ENCODE measurements around the gene CHD2. TPM values are rescaled to one million over a fixed set of nuclear protein-coding genes. Genes with fewer than 3 reads are reported as not detected.
A peak's percentile ranks its signal among the peaks of the same experiment; 100 is the strongest.

CHD2 gene
- total RNA-seq, 8 experiments from 2014 or later: 58.0 to 129 (median 94.2) TPM

DNA sequence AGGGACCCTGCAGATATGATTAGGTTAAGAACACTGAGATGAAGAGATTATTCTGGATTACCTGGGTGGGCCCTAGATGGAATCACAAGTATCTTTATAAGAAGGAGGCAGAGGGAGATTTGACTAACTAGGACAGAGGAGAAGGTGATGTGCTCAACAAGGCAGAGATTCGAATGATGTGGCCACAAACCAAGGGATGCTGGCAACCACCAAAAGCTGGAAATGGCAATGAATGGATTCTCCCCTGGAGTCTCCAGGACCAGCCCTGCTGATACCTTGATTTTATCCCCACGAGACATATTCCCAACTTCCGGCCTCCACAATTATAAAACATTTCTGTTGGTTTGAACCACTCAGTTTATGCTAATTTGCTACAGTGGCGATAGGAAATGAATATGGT lies 146.0 kb downstream of the CHD2 start:
- Histone ChIP-seq H3K27ac (no peak overlapping the region), H3K4me1 (replicated peaks in 1 of 2) (no peaks in the 10 kb centered on the region), H3K4me3 (no peak overlapping the region)
- in situ Hi-C loops (cut with MboI; ENCODE audit: low pct_unique_long_range_greater_than_20kb in 2 of 9, low sequenced_read_pairs in 9 of 9, unreplicated experiment in 9 of 9): loop anchor here in 5 of 9 experiments (10.0 to 25.0 kb wide), 5 partner anchors 791 to 1266 kb away; no protein-coding TSS in a partner anchor
- WGBS, 10 experiments: 50 to 100% (median 92%) methylated on average over 2 to 4 of the region's 4 CpGs; no CpG with 5 or more reads in 1 of the 10 experiments
- no peak for ATAC-seq (replicated peaks in 6 of 8)

- WGBS, 10 experiments: 0 to 100% (median 68%) methylated on average over 1 to 6 of the region's 7 CpGs; no CpG with 5 or more reads in 2 of the 10 experiments
- Histone ChIP-seq H3K27ac (no peak overlapping the region), H3K4me3 (no peak overlapping the region), H3K4me1 (replicated peaks in 1 of 2) (no peaks in the 10 kb centered on the region)
- in situ Hi-C loops (cut with MboI; ENCODE audit: low pct_unique_long_range_greater_than_20kb in 2 of 9, low sequenced_read_pairs in 9 of 9, unreplicated experiment in 9 of 9): loop anchor here in 5 of 9 experiments (10.0 to 25.0 kb wide), 5 partner anchors 791 to 1266 kb away; no protein-coding TSS in a partner anchor
- no peak for ATAC-seq (replicated peaks in 6 of 8)
Observed at GRCh38 chr15:93046721-93047120, 146.6 kb downstream of the CHD2 start.

GRCh38 chr15:93047621-93048425 lies 147.7 kb downstream of the CHD2 start:
- H3K27ac ChIP-seq: no peak overlapping the region

DNA sequence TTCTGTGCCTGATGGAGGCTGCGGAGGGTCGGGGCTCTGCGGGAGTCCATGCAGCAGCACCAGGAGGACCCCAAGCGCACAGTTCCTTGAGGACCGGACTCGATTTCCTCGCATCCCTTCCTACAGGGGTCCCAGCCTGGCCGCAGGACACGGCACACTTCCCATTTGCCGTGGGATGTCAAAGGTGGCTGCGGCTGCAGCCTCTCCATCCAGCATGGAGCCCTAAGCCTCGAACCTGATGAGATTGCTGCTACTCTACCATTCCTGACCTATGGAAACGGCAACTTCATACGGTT lies 148.2 kb downstream of the CHD2 start:
- no peak for ATAC-seq (replicated peaks in 6 of 8)
- 40 to 100% (median 96%) methylated on average over 1 to 4 of the region's 14 CpGs; no CpG with 5 or more reads in 7 of the 10 experiments for WGBS, 10 experiments
- in situ Hi-C loops (cut with MboI; ENCODE audit: low pct_unique_long_range_greater_than_20kb in 2 of 9, low sequenced_read_pairs in 9 of 9, unreplicated experiment in 9 of 9): loop anchor here in 5 of 9 experiments (10.0 to 25.0 kb wide), 5 partner anchors 789 to 1264 kb away; no protein-coding TSS in a partner anchor
- Histone ChIP-seq H3K4me3 (no peak overlapping the region), H3K27ac (no peak overlapping the region), H3K4me1 (replicated peaks in 1 of 2) (no peaks in the 10 kb centered on the region)

More at GRCh38 chr15:93047621-93048425, 147.7 kb downstream of the CHD2 start:
- no peak for ATAC-seq (replicated peaks in 6 of 8)
- WGBS, 10 experiments: 50 to 100% (median 90%) methylated on average over 1 to 4 of the region's 18 CpGs; no CpG with 5 or more reads in 4 of the 10 experiments
- H3K4me1 ChIP-seq (replicated peaks in 1 of 2): no peaks in the 10 kb centered on the region
- no peak overlapping the region for H3K4me3 ChIP-seq
- in situ Hi-C loops (cut with MboI; ENCODE audit: low pct_unique_long_range_greater_than_20kb in 2 of 9, low sequenced_read_pairs in 9 of 9, unreplicated experiment in 9 of 9): loop anchor here in 5 of 9 experiments (10.0 to 25.0 kb wide), 5 partner anchors 789 to 1264 kb away; no protein-coding TSS in a partner anchor

DNA sequence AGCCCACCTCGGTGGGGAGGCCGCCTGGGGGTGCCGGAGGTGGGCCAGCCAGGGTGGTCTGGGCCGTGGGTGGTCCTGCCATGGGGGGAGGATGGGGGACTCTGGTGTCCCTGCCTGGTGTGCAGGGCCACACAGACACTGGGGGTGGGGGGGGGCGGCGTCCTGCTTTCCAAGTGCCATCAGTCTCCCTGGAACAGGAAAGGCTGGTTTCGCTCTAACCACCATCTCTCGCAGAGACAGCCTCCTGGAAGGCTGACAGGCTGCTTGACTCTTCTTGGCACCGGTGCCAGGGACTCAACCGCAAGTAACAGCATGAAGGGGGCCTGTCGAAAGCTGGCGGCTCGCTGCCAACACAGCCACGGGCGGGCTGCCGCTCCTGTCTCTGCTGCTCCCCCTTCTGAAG lies 148.6 kb downstream of the CHD2 start:
- 60 to 100% (median 96%) methylated on average over 1 to 4 of the region's 16 CpGs; no CpG with 5 or more reads in 7 of the 10 experiments for WGBS, 10 experiments
- no peak overlapping the region for H3K4me3 ChIP-seq
- ATAC-seq (replicated peaks in 6 of 8): no peak
- in situ Hi-C loops (cut with MboI; ENCODE audit: low pct_unique_long_range_greater_than_20kb in 2 of 9, low sequenced_read_pairs in 9 of 9, unreplicated experiment in 9 of 9): loop anchor here in 5 of 9 experiments (10.0 to 25.0 kb wide), 5 partner anchors 789 to 1264 kb away; no protein-coding TSS in a partner anchor
- H3K4me1 ChIP-seq (replicated peaks in 1 of 2): no peaks in the 10 kb centered on the region
- H3K27ac ChIP-seq: no peak overlapping the region

DNA sequence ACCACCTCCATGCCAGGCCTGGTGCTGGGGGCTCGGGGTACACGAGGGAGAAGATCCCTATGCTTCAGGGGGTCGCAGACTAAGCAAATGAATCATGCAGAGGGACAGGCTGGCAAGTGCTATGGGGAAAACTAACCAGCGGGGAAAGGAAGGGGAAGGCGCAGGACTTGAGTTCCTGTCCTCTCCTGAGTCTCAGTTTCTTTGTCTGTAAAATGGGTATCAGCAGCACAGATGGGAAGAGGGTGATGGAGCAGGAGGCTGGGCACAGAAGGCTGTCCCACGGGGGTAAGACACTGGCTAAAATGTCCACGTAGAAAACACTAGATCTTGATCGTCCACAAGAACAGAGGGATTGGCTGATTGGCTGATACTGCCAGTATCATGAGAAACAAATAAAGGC lies 149.1 kb downstream of the CHD2 start:
- Histone ChIP-seq H3K27ac (no peak overlapping the region), H3K4me3 (no peak overlapping the region), H3K4me1 (replicated peaks in 1 of 2) (no peaks in the 10 kb centered on the region)
- in situ Hi-C loops (cut with MboI; ENCODE audit: low pct_unique_long_range_greater_than_20kb in 2 of 9, low sequenced_read_pairs in 9 of 9, unreplicated experiment in 9 of 9): loop anchor here in 5 of 9 experiments (10.0 to 25.0 kb wide), 5 partner anchors 788 to 1263 kb away; no protein-coding TSS in a partner anchor
- ATAC-seq (replicated peaks in 6 of 8): no peak
- WGBS, 10 experiments: 40 to 100% (median 87%) methylated on average over 1 to 6 of the region's 8 CpGs; no CpG with 5 or more reads in 4 of the 10 experiments

DNA sequence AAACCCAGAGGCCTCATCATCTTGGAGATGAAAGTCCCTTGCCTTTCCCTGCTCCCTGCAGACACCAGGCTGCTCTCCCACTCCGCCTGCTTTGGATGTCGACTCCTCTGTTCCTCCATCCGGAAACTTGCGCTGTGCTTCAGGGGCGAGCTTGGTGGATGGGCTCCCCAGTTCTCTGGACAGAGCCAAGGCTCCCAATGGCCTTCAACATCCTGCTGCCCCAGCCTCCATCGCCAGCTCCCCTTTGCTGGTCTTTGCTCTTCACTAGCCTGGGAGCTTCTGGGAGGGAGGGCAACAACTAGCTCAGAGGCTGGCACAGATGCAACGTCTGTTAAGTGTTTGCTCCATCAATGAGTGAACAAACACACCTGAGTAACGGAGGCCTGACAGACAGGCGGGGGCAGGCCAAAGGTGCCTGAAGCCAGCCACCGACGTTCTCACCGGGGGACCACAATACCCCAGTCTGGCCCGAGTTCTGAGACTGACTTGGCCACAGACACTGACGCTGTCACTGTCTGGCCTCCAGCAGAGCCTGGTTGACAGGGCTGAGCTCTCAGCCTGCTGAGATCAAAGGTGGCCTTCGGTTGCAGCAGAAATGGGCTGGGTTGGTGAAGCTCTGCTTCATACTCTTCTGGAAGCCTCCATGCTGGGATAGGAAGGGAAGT lies 149.9 kb downstream of the CHD2 start:
- ATAC-seq (replicated peaks in 6 of 8): peak in 1 of 8 experiments; percentile 5
- Histone ChIP-seq H3K4me1 (replicated peaks in 1 of 2) (no peaks in the 10 kb centered on the region), H3K4me3 (no peak overlapping the region), H3K27ac (peak overlapping the region in 1 of 2 donors; percentile 22)
- 50 to 100% (median 85%) methylated on average over 1 to 11 of the region's 15 CpGs; no CpG with 5 or more reads in 4 of the 10 experiments for WGBS, 10 experiments
- in situ Hi-C loops (cut with MboI; ENCODE audit: low pct_unique_long_range_greater_than_20kb in 2 of 9, low sequenced_read_pairs in 9 of 9, unreplicated experiment in 9 of 9): loop anchor here in 7 of 9 experiments (10.0 to 25.0 kb wide), 5 partner anchors 787 to 1262 kb away; no protein-coding TSS in a partner anchor

- H3K4me3 ChIP-seq: no peak overlapping the region
- WGBS, 10 experiments: 20 to 100% (median 94%) methylated on average over 1 to 3 of the region's 13 CpGs; no CpG with 5 or more reads in 5 of the 10 experiments
- peak overlapping the region in 1 of 2 donors; percentile 22 for H3K27ac ChIP-seq
- in situ Hi-C loops (cut with MboI; ENCODE audit: low pct_unique_long_range_greater_than_20kb in 2 of 9, low sequenced_read_pairs in 9 of 9, unreplicated experiment in 9 of 9): loop anchor here in 2 of 9 experiments (25.0 kb wide), 1 partner anchor 937 kb away; no protein-coding TSS in a partner anchor
- no peak for ATAC-seq (replicated peaks in 6 of 8)
- H3K4me1 ChIP-seq (replicated peaks in 1 of 2): no peaks in the 10 kb centered on the region
Observed at GRCh38 chr15:93050648-93051047, 150.5 kb downstream of the CHD2 start.

GRCh38 chr15:93051236-93052089 lies 151.3 kb downstream of the CHD2 start:
- Histone ChIP-seq H3K4me3 (no peak overlapping the region), H3K4me1 (replicated peaks in 1 of 2) (no peaks in the 10 kb centered on the region), H3K27ac (no peak overlapping the region)
- peak in 1 of 8 experiments; percentile 8 for ATAC-seq (replicated peaks in 6 of 8)
- in situ Hi-C loops (cut with MboI; ENCODE audit: low pct_unique_long_range_greater_than_20kb in 2 of 9, low sequenced_read_pairs in 9 of 9, unreplicated experiment in 9 of 9): loop anchor here in 2 of 9 experiments (25.0 kb wide), 1 partner anchor 936 kb away; no protein-coding TSS in a partner anchor
- 40 to 100% (median 94%) methylated on average over 1 to 18 of the region's 32 CpGs; no CpG with 5 or more reads in 6 of the 10 experiments for WGBS, 10 experiments

DNA sequence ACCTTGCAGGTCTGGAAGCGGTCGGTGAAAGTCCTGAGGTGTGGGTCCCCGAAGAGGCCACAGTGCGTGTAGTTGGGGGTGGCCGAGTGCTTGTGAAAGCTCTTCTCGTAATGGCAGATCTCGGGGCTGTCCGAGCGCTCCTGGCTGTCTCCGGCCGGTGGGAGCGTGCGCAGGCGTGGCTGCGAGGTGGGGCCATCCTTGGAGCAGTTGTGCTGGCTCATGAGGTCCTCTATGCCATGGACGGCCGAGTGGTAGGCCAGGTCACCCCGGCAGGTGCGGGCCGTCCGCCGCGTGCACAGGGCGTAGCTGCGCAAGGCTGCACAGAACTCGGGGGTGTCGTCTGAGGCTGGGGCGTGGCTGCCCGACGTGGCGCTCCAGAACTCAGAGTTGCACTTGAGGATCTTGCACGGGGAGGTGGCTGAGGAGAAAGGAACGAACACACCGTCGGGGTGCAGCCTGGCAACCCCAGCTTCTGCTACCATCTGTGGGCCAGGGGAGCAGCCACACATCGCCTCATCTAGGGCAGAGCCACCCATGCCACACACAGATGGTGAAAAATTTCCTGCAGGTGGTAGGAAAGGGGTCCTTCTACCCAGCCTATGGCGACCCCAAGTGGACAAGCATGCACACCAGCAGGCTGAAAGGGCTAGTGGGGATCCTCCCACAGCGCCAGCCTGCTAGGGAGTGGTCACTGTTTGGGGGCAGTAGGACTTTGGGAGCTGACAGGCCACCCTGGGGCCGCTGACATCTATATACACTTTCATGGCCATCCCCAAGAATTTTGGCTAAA lies 152.2 kb downstream of the CHD2 start:
- Histone ChIP-seq H3K4me1 (replicated peaks in 1 of 2) (no peaks in the 10 kb centered on the region), H3K27ac (no peak overlapping the region), H3K4me3 (no peak overlapping the region)
- 40 to 100% (median 97%) methylated on average over 1 to 22 of the region's 39 CpGs; no CpG with 5 or more reads in 5 of the 10 experiments for WGBS, 10 experiments
- in situ Hi-C loops (cut with MboI; ENCODE audit: low pct_unique_long_range_greater_than_20kb in 2 of 9, low sequenced_read_pairs in 9 of 9, unreplicated experiment in 9 of 9): loop anchor here in 2 of 9 experiments (25.0 kb wide), 1 partner anchor 935 kb away; no protein-coding TSS in a partner anchor
- peak in 3 of 8 experiments; percentile 9 to 31 (median 11) for ATAC-seq (replicated peaks in 6 of 8)

- ATAC-seq (replicated peaks in 6 of 8): peak in 3 of 8 experiments; percentile 24 to 46 (median 32)
- Histone ChIP-seq H3K27ac (no peak overlapping the region), H3K4me1 (replicated peaks in 1 of 2) (peaks cover 16 to 20% of the 10 kb centered on the region in 2 donors), H3K4me3 (no peak overlapping the region)
- in situ Hi-C loops (cut with MboI; ENCODE audit: low pct_unique_long_range_greater_than_20kb in 2 of 9, low sequenced_read_pairs in 9 of 9, unreplicated experiment in 9 of 9): loop anchor here in 2 of 9 experiments (25.0 kb wide), 1 partner anchor 932 kb away; no protein-coding TSS in a partner anchor
- WGBS, 10 experiments: 47 to 100% (median 50%) methylated on average over 2 to 10 of the region's 11 CpGs; no CpG with 5 or more reads in 5 of the 10 experiments
Observed at GRCh38 chr15:93055211-93055610, 155.1 kb downstream of the CHD2 start.

Measured in motor neuron (in vitro differentiated cells).